ENCODE data around the gene DSCAML1. TPM values are rescaled to one million over a fixed set of nuclear protein-coding genes. Genes with fewer than 3 reads are reported as not detected.

The DSCAML1 gene
- total RNA-seq, 1 donor from 2014 or later, result 0.45 TPM

DNA sequence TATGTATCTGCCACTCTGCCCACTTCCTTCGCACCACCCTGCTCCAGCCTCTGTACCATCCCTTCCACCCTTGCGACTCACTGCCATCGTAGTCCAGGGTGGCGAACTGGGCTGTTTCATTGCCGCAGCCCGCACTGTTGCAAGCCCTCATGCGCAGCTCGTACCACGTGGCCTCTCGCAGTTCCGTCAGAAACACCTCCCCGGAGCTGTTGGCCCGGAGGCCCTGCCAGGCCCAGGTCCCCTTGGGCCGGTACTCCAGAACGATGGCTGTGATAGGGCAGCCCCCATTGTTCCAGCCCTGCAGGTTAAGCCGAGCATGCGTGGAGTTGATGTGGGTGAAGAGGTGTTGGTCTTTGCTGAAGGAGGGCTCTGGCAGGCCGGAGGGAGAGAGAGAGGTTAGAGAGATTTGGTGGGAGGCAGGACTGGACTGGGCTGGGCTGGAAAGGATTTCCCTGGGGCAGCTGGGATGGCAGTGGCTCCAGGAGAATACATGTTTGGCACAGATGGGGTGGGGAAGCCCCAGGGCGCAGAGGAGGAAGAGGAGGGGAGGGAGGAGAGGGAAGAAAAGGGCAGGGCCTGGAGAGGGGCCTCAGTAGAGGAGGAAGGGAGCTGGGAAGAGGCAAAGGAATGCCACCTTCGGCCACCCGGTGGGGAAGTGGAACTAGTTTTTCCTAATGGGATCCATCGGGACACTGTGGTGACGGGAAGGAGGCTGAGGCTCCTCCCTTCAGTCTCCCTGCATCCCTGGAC, 359.8 kb downstream of the DSCAML1 start:
- DNase-seq (ENCODE audit: low spot score), result no peak

DNA sequence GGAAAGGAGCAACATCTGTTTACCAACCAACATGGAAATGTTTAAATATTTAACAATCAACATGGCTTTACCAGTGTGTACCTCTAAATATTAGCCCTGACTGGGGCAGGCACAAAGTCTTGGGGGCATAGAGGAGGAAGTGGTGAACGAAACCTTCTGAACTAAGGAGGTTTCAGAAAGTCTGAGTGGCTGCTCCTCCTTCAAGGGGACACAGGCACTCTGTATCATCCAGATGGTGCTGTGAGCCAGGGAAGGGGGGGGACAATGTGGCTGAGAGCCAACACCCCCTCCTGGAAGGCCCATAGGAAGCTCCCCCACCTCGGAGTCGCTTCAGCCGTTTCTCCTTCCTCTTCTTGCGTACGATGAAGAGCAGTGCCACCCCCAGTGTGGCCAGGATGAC, 361.7 kb downstream of the DSCAML1 start:
- no peak for DNase-seq (ENCODE audit: low spot score)

DNA sequence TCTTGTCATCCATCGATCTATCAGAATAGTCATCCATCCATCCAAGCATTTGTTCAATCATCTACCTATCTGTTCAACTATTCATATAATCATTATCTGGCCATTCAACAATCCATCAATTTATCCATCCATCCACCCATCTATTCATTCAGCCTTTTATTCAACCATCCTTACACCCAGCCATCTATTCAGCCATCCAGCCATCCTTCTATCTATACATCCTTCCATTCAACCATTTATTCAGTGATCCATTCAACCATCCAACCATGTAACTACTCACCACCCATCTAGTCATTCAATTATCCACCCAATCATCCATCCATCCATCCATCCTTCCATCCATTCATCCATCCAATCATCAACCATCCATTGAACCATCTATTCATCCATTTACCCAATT, 362.5 kb downstream of the DSCAML1 start:
- DNase-seq (ENCODE audit: low spot score), result no peak

DNA sequence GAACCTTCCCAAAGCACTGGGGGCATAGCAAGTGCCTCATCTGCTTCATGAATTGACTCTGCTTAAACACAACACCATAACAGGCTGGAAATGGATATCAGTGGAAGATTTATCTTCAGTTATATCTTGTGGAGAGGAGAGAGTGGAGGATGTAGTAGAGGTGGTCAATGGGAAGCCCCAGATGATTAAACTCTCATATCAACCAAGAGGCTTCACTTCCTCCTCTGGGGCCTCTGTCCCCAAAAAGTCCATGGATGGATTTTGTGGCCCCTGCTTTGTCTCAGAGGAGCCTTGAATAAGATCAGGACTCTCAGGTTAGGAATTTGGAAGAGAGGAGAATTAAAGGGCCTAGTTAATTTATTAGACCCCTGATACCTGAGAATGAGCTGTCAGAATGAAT, 363.3 kb downstream of the DSCAML1 start:
- no peak for DNase-seq (ENCODE audit: low spot score)

DNA sequence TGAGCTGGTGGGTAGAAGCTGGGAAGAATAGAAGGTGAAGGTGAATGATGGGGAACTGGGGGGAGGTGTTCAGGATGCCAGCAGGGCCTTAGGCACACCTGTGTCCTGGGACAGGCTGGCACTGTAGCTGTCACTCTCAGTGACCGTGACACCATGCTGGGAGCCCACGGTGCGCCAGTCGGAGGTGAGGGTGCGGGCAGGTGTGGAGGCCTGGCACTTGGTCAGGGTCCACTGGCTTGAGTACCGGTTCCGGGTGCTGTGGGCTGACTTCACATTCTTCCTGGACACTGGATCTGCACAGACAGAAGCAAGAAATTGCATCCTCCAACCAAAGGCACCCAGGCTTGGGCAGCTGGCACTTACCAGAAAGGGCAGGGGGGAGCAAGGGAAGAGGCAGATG, 365.6 kb downstream of the DSCAML1 start:
- DNase-seq (ENCODE audit: low spot score), result no peak

DNA sequence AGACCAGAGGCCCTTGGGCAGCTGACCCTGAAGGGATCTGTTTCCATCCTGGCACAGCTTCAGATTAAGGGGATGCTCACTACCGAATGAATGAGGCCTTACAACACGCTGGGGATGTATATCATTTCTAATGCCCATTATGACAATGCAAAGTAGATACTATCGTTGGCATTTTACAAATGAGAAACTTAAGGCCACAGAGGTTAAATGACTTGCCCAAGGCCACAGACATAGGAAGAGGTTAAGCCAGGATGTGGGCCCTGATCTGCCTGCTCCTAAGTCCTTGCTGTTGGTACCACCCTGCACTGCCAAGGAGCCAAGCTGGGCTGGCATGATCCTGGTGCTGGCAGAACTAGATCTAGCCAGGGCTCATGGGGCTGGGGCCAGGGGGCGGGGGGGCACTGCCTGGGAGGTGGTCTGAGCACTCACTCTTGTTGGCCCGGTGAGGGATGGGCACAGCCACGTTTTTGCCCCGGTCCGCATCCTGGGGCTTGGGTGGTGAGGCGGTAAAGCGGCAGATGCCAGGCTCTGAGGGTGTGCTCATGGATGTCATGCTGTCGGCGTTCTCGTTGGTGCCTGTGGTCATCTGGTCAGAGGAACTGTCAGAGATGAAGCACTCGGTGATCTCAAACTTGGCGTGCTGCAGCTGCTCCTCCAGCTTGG, 366.6 kb downstream of the DSCAML1 start:
- no peak for DNase-seq (ENCODE audit: low spot score)

DNA sequence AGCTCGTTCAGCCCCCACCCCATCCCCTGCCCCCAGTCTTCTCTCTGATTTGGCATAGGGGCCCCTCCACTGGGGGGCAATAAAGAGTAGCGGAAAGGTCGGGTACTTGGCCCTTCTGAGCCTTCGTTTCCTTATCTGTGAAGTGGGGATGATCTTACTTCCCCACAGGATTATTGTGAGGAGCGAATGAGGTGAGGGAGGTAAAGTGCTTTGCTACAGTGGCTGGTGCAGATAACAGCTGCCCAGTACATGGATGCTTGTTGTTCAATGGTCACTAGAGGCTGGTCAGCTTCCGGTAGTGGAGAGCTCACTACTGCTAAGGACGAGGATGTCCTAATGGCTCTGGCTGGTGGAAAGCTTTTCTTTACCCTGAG, 368.2 kb downstream of the DSCAML1 start:
- DNase-seq (ENCODE audit: low spot score), result no peak

DNA sequence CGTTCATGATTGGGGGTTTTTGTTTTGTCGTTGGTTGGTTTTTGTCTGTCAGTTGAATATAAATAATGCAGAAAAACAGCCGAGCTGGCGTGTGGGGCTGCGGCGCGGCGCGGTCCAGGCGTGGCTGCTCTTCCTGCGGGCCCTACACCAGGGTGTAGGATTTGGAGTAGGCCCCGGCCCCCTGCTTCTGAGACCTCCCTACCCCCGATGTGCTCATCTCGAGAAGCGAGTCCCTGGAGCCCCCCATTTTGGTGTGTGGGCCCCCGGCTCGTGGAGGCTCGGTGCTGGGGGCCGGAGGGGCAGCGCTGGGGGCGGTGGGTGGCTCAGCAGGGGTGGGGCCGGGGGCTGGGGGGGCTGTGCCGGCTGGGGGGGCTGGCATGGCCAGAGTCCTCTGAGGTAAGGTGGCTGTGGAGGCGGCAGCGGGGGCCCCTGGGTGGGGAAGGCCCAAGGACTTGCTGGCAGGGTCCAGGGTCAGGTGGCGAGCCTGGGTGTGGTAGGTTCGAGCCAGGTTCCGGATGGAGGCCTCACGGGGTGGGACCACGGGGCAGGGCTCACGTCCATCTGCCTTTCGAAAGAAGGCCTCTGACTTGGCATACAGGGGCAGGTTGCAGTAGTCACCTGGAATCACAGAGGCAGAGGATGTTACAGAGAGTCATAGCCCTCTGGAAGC, 368.7 kb downstream of the DSCAML1 start:
- DNase-seq (ENCODE audit: low spot score), result no peak

DNA sequence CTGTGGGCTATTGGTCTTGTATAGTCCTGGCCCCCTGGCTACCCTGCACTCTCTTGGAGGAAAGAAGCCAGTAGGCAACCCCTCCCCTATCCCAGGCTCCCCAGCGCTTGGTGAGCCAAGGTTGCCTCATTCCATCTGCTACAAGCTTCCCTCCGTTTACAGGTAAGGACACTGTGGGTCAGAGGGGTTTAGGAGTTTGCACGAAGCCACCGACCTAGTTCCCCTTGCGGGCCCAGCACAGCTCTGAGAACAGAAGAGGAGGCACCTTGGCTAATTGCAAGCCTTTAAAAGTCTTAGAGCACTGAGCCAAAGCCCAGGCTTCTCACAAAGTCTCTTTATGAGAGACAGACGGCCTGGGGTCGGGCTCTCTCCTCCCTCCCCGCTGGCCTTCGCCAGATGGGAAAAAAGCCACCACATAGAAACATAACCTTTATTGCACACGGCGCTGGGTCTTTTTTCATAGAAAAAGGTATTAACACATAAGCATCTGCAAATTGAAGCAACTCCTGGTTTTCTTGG, 369.6 kb downstream of the DSCAML1 start:
- no peak for DNase-seq (ENCODE audit: low spot score)

DNA sequence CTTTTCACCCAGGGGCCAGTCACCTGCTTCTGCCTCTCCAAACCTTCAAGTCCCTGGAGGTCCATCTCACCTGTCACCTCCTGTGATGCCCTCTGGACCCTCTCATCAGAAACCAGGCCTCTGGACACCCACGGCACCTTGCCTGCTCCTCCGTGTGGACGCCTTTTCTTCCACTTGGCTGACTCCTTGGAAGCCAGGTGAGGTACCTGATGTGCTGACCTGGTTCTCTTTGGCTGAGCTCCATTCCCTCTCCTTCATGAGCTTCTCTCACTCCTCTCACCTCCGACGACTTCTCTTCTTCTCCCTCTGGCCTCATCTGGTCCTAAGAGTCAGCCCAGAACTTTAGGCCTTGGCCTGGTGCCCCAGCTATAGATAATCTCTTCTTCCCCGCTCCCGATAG, 370.1 kb downstream of the DSCAML1 start:
- DNase-seq (ENCODE audit: low spot score), result no peak

DNA sequence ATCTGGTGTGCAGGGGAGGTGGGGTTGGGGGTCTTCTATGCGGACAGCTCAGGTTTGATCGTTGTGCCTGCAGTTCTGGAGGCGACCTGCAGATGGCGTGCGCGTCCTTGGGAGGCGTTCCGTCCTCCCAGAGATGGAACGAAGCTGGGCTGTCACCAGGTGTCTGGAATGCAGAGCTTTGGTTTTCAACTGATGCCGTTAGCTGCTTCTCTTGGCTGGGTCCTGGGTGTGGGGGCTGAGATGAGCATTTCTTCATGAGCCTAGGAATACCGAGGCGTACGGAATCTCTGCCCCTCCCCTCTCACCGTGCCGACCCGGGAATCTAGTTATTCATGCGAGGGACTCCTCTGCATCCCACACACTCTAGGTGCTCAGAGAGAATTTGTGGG, 370.7 kb downstream of the DSCAML1 start:
- no peak for DNase-seq (ENCODE audit: low spot score)

DNA sequence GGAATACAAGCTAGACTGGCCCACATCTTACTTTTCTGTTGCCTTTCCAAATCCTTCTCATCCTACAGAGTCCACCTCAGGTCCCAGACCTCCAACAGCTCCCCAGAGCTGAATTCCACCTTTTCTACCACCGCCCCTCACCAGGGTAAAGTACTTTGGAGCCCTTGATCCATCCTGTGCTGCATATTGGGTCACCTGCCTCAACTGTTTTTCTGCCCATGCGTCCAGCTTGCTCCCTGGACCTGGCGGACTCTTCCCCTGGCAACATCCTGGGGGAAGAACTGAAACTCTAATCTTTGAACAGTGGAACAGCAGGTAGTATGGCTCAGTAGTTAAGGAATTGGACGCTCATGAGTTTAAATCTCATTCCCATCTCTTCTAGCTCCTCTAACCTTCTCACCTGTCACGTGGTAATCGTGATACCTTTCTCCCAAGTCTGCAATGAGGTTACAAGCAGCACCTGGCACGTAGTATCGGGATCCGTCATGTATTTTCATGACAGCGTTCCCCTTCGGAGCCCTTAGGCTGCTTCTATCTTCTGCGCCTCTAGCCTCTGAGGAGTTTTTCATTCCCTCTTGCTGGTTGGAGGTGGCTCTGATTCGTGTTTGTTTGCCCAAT, 371.2 kb downstream of the DSCAML1 start:
- no peak for DNase-seq (ENCODE audit: low spot score)

DNA sequence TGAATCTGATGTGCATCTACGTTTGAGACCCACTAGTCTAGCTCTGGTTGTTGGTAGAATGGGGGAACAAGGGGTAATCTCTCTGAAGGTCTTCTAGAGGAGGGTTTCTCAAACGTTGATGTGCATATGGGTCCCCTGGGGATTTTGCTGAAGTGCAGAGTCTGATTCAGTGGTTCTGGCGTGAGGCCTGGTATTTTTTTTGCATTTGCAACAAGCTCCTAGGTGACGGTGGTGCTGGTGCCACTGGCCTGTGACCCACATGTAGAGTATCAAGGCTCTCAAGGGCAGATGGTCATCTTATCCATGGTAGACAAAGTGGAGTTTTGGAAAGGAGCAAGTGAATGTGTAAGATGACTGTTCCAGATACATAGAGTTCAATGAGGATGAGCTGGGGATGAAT, 372.2 kb downstream of the DSCAML1 start:
- DNase-seq (ENCODE audit: low spot score), result peak; percentile 39

DNA sequence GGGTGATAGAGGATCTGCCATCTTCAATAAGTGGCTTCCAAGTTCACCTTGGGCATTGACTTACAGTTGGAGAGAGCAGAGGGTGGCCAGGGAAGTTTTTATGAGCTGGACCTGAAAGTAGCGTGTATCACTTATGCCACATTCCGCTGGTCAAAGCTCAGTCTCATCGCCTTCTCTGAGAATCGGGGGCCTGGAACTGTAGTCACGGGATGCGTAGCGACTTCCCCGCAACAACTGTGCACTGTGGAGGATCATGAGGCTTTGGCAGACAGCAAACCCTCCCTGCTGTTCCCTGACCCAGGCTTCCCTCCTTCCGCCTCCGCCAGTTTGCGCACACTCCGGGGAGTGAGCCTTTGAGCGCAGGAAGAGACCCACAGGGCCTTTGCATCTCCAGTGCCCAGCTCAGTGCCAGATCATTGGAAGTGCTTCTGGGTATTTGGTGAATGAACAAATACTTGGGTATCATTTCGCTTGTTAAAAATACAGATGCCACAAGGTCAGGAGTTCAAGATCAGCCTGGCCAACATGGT, 373.9 kb downstream of the DSCAML1 start:
- peak; percentile 43 for DNase-seq (ENCODE audit: low spot score)

DNA sequence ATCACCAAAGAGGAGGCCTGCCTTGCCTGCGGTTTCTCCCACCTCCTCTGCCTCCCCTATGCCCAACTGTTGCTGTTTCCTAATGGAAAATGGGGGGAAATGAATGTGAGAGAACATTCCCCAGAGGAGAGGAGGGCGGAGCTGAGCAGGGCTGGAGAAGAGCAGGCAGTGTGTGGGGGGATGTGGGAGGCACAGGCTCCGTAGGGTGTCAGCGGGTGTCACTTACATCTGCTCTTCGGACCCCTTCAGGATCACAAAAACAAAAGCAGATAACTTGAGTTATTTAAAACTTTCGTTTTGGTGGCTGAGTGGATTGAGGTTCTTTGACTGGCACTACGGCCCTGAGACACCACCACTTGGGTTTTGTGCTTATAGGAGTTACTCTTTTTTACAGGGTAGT, 375.5 kb downstream of the DSCAML1 start:
- DNase-seq (ENCODE audit: low spot score), result peak; percentile 35

DNA sequence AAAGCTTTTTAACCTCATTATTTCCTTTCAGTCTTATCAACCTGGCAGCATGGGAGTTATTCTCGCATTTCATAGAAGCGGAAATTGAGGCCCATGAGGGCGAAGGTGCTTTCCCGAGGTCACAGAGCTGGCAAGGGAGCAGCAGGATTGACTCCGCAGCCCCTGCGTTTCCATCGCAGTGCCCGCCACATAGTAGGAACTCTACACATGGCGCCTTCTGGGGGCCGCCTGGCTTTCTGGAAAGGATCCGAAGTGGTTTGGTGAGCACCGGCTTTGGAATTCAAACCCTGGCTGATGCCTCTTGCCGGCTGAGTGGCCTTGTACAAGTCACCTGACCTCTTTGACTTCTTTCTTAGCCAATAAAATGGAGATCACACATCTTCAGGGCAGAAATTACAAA, 376.0 kb downstream of the DSCAML1 start:
- DNase-seq (ENCODE audit: low spot score), result peak; percentile 47

DNA sequence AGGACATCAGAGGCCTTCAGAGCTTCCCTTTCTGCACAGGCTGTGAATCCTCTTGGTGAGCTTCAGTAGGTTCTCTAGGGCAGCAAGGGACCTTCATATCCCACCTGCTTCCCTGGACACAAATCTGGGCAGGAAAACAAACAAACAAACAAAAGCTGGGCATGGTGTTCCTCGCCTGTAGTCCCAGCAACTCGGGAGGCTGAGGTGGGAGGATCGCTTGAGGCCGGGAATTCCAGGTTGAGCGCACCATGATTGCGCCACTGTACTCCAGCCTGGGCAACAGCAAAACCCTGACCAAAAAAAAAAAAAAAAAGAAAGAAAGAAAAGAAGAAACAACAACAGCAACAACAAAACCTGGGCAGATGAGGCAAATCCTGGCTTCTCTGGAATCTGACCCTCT, 376.4 kb downstream of the DSCAML1 start:
- DNase-seq (ENCODE audit: low spot score), result peak; percentile 59

DNA sequence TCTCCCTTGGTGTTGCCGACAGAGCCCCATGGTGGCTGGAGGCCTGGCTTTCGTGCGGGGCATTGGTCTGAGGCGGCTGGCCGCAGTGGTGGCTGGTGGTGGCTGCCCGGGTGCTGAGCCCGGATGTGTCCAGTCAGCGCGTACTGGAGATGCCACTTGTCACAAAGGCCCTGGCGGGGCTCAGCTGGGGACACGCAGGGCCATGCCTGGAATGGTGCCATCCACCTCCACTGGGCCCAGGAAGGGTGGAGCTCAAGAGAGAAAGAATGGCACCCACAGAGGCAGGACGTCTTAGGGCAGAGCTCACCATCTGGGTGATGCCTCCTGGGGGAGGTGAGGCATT, 376.9 kb downstream of the DSCAML1 start:
- peak; percentile 88 for DNase-seq (ENCODE audit: low spot score)

DNA sequence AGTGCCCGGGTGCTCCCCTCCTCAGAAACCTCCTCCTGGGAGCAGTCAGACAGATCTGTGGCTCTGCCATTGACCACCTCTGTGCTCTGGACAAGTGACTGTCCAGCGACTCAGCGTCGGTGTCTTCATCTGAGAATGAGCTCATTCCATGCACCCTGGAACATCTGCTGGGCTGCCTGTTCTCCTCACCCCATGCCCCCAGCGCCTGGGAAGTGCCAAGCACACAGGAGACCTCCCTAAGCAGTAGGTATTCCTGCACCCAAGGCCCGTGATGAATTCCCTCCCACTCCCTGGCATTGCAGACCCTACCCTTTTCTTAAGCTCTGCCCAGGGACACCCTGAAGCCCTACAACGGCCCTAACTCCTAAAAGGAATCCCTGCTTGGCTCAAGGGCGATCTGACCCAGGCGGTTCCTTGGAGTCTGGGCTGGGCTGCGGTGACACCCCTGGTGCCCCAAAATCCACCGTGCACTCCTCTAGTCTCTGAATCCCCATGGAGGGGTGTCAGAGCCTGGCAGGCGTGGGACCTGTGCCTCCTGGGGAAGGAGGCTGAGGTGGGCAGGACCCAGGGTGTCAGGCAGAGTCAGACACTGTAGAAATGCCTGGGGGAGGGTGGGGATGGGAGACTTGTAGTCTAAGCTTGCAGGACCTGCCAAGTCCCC, 377.4 kb downstream of the DSCAML1 start:
- DNase-seq (ENCODE audit: low spot score), result peak; percentile 59

DNA sequence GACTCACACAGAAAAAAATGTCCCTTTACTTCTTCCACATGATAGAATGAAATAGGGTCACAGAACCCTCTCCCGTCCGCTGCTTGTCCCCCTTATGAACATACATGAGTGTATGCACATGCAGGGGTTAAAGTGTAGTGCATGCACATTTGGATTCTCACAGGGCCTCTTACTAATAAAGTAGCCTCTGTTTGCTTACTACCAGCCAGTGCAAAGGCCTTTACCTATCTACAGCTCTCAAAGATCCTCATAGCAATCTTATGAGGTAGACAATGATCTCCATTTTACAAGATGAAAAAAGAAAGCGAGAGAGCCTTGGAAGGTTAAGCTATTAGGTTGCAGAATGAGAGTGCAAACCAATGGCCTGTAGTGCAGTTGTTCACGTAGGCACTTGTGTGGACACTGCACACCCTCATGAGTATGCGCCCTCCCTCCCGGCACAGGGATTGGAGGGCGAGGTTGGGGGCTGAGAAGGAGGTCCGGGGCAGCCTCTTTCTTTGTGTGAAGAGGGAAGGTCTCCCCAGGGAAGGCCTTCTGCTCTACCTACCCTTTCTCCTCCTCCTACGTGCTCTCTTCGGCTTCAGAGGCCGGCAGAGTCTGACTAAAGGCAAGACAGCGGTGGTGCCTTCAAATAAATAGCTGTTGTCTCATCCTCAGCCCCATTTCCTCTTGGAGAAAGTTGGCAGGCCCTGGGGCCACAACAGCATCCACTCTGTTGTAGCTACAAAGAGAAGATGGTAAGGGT, 378.1 kb downstream of the DSCAML1 start:
- DNase-seq (ENCODE audit: low spot score), result peak; percentile 69
